ENCODE results near the gene OR2T27. TPM values are rescaled to one million over a fixed set of nuclear protein-coding genes. Genes with fewer than 3 reads are reported as not detected.

Gene OR2T27
- total RNA-seq, 1 experiment from 2014 or later, result not detected

GRCh38 chr1:248691567-248692155, 36.3 kb upstream of the OR2T27 start:
- H3K4me1 Mint-ChIP-seq, result no peaks in the 10 kb centered on the region
- POLR2A ChIA-PET, result no interaction called here
- peaks cover 22% of the 10 kb centered on the region for H3K27me3 Mint-ChIP-seq (ENCODE audit: low read depth)
- no peak for TF ChIP-seq ZNF416 (CRISPR knock-in tag; IDR thresholded peaks at IDR 0.05)
- TF ChIP-seq TEAD4 (CRISPR knock-in tag; IDR thresholded peaks at IDR 0.05), result no peak
- TF ChIP-seq ZSCAN18 (CRISPR knock-in tag; IDR thresholded peaks at IDR 0.05), result no peak
- TF ChIP-seq STAT6 (CRISPR knock-in tag; conservative IDR thresholded peaks at IDR 0.05; ENCODE audit: low read depth), result no peak
- no peak for TF ChIP-seq ATF3 (CRISPR knock-in tag; conservative IDR thresholded peaks at IDR 0.05)
- TF ChIP-seq SOX15 (CRISPR knock-in tag; IDR thresholded peaks at IDR 0.05), result no peak
- no peak for TF ChIP-seq E2F1 (CRISPR knock-in tag; IDR thresholded peaks at IDR 0.05)
- TF ChIP-seq ZBTB43 (CRISPR knock-in tag; IDR thresholded peaks at IDR 0.05), result no peak
- TF ChIP-seq RELA (CRISPR knock-in tag; IDR thresholded peaks at IDR 0.05; ENCODE audit: borderline replicate concordance), result no peak
- no peak for TF ChIP-seq SMAD3 (CRISPR knock-in tag; IDR thresholded peaks at IDR 0.05; ENCODE audit: borderline replicate concordance)
- TF ChIP-seq ZNF396 (CRISPR knock-in tag; IDR thresholded peaks at IDR 0.05; ENCODE audit: borderline replicate concordance), result no peak
- TF ChIP-seq MYBL2 (CRISPR knock-in tag; IDR thresholded peaks at IDR 0.05), result no peak
- TF ChIP-seq ZNF423 (CRISPR knock-in tag; IDR thresholded peaks at IDR 0.05), result no peak
- TF ChIP-seq NFATC4 (CRISPR knock-in tag; IDR thresholded peaks at IDR 0.05), result no peak
- TF ChIP-seq IRF1 (CRISPR knock-in tag; IDR thresholded peaks at IDR 0.05), result no peak
- TF ChIP-seq ZNF671 (CRISPR knock-in tag; IDR thresholded peaks at IDR 0.05), result no peak
- DNase-seq (ENCODE audit: low spot score), result no peak
- H3K9me3 Mint-ChIP-seq, result peaks cover 90% of the 10 kb centered on the region
- CTCF ChIA-PET, result no interaction called here
- no peak for ATAC-seq
- no peak overlapping the region for H3K27ac Mint-ChIP-seq
- peaks cover 73% of the 10 kb centered on the region for H3K36me3 Mint-ChIP-seq
- H3K4me3 Mint-ChIP-seq, result no peak overlapping the region

GRCh38 chr1:248688527-248689298, 33.4 kb upstream of the OR2T27 start:
- Mint-ChIP-seq H3K4me3 (no peak overlapping the region), H3K4me1 (no peaks in the 10 kb centered on the region), H3K9me3 (peaks cover 87% of the 10 kb centered on the region), H3K27me3 (ENCODE audit: low read depth) (peaks cover 22% of the 10 kb centered on the region), H3K27ac (no peak overlapping the region), H3K36me3 (peaks cover 72% of the 10 kb centered on the region)
- CTCF ChIA-PET, result no interaction called here
- no peak for TF ChIP-seq GRHL2 (CRISPR knock-in tag; IDR thresholded peaks at IDR 0.05; ENCODE audit: insufficient replicate concordance, severe bottlenecking)
- no peak for TF ChIP-seq ZNF232 (CRISPR knock-in tag; IDR thresholded peaks at IDR 0.05)
- TF ChIP-seq MLX (CRISPR knock-in tag; IDR thresholded peaks at IDR 0.05), result no peak
- TF ChIP-seq TEAD1 (CRISPR knock-in tag; IDR thresholded peaks at IDR 0.05), result no peak
- POLR2A ChIA-PET, result no interaction called here
- ATAC-seq, result no peak
- no peak for DNase-seq (ENCODE audit: low spot score)

Measured in WTC11 (cell line).